Stimulated activated CD4-positive, alpha-beta T cell treated with anti-CD3 and anti-CD28 coated beads, Interleukin-12 subunit alpha, Interleukin-12 subunit beta, amount 100 ng/mL, for 48 hours (primary cell): Measurements from ENCODE around the gene ZNF423.

Experiments
- DNase-seq, 3 donors: peaks; one replicate each; pipeline ENCODE4 v3.0.0-alpha.2; 2020; ENCODE audit warnings: low read depth in 2 of 3, low spot score in 1 of 3

ZNF423 gene

DNA sequence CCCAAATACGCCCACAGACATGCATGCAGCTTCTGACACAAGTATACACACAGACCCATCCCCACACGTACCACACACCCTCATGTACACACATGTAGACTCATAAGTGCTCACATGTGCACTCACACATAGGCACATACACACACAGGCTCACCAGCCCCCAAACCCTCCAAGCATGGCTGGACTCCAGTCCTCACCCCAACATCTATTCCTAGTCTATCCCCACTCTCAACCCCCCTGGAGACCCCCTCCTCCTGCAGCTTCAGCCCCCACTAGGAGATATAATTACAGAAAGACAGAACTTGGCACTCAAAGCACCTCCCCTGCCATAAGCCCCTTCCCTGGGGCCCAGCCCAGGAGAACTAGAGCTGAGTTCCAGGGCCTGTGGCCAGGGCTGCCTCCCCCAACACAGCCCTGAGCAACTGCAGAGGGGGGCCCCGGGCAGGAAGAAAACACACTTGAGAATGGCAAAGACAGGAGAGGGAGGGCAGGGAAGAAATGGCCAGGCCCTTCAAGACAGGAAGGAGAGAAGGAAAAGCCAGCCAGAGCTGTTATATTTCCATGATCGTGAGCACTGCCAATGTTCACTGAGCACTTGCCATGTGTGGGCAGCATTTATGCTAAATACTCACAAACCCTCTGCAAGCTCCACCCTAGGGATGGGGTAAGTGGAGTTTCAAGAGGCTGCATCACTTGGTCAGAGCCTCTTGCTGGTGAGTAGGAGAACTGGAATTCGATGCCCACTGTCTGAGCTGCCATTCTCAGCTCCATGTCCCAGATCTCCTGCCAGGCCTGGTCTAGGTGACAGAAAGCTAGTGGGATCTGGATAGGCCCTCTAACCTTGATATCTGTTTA lies 224.5 kb downstream of the ZNF423 start:
- no peak for DNase-seq

DNA sequence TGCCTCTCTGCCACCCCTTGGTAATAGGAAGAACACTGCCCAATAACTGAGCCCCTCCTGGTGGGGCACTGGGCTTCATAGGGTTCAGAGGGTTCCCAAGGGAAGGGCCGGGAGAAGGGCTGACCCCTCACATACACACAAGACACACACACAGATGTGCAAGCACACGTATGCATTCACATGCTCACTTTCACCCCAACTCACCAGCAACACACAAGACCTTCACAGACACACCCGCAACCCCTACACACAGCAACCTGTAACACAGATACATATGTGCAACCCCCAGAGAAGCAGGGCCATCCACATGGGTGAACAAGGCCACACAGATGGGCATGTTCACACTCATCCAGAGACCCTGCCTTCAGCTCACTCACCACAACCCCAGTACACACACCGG lies 225.1 kb downstream of the ZNF423 start:
- no peak for DNase-seq

DNA sequence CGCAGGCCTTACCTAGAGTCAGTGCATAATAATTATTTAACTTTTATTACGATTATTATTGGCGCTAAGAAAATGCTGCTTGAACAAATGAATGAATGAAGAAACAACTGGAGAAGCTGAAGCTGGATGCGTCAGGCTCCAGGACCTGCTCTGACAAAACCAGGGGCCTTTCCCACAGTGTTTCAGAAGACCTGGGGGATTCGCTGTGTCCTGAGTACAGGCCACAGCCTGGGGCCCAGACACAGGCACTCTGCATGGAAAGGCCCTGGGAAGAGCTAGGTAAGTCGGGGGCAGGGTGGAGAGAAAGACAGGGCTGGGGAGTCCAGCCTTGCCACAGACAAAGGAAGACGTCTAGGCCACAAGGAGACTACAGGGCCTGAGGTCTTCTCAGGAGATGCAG lies 226.1 kb downstream of the ZNF423 start:
- no peak for DNase-seq

DNA sequence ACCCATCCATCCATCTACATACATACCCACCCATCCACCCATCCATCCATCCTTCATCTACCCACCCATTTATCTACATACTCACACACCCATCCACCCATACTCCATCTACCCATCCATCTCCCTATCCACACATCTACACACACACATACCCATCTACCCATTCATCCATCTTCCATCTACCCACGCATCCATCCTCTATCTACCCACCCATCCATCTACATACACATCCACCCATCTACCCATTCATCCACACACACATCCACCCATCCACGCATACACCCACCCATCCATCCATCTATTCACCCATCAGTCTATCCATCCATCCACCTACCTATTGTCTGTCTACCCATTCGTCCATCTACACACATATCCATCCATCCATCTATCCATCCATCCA lies 227.8 kb downstream of the ZNF423 start:
- no peak for DNase-seq

DNA sequence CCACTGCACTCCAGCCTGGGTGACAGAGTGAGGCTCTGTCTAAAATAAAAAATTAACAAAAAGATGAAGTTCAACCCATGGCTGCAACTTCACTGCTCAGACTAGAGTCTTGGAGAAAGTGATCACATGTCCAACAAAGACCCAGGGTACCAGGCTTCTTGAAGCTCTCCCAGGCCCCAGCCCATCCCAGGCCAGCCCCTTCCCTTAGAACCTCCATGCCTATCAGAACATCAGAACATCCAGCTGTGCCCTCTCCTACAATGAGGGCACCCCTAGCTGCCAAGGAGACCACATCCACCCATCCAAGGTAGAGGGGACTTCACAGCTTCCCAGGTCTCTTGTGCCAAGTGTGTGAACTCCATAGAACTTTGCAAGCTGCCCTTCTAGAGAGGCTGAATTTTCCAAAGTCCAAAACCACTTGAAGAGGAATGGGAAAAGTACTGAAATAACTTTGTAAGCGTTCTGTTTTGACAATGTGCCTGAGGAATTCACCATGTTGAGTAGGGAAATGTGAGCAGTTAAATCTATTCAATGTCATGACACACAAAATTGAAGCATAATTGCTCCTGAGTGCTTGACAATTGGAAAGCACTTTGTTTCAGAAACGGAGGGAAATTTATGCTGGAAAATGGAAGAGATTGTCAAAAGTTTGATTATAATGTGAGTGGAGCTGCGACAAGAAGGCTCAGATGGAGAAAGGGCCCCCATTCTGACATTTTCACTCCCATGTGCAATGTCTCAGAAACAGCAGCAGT lies 230.4 kb downstream of the ZNF423 start:
- DNase-seq, result no peak

DNA sequence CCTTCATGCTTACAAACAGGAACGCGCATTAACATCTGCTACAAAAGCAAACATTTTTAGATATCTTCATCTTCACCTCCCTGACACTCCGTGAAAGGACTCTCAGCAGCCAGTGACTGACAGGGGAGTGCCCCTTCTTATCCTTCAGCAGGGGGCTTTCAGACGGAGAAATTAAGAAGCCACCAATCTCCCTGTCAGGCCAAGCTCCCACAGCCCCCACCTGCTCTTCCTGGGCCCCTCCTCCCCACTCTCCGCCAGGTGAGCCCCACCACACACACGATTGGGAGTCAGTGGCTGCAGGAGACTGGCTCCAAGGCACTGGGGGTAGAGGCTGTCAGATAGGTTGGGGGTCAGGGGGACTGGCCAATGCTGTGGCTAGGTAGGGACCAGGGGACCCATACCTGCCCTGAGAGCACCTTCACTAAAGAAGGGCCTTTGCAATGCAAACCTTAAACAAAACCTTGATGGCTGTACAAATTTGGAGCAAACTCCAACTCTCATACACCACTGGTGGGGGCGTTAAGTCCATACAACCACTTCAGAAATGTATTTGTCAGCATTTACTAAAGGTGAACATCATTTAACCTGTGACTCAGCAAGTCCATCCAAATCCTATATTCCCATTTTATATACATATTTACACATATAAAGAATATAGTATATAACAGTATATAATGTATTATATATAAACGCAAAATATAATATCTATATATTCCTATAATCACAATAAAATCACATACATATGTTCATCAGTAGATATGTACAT lies 232.2 kb downstream of the ZNF423 start:
- DNase-seq, result no peak

DNA sequence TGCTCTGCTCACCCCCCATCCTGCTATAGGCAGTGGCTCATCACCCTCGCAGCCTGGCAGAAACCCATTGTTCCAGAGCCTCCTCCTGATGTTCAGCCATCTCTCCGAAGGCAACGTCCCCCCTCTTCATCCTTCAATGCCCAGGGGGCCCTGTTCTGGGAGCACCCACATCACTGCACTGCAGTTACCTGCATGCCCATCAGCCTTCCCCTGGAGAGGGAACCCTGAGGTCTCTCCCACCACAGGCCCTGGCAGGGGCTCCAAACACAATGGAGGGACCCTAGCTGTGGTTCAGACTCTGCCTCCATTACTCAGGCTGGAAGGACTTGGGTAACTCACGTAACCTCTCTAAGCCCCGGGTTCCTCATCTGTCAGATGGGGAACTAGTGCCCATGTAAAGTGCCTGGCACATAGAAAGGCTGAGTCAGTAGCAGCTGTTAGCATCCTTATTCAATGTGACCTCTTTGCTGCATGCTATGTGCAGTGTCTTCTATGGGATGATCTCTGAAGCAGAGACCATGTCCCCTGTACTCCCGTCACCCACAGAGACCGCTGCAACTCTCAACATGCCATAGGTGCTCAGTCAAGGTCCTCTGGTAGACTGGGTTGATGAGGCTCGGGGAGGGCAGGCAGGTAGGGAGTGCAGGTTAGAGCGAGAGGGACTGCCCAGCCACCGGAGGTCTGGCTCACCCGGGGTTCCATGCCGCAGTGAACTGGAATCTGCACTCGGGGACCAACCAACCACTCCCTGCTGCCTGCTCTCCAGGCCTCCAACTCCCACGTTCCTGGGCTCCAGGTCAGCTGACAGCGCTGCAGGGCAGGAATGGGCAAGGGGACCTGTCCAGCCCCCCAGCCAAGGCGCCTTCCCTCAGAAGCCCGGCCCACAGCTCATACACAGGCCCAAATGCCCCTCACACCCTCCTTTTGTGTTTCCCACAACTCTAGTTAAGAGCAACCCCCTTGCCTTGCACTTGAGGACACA lies 233.2 kb downstream of the ZNF423 start:
- no peak for DNase-seq

DNA sequence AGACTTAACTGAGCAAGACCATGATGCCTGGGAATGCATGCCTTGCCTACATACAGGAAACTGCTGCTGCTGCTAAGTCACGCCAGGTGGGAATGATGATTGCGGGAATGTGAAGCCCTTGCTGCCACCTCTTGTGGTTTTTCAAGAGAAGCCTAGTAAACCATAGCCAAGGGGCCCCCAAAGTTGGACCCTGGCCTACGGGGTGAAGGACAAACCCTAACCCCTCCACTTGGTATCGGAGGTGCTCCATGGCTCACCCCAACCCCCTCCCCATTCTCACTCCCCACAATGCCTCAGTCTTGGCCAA lies 233.9 kb downstream of the ZNF423 start:
- no peak for DNase-seq

DNA sequence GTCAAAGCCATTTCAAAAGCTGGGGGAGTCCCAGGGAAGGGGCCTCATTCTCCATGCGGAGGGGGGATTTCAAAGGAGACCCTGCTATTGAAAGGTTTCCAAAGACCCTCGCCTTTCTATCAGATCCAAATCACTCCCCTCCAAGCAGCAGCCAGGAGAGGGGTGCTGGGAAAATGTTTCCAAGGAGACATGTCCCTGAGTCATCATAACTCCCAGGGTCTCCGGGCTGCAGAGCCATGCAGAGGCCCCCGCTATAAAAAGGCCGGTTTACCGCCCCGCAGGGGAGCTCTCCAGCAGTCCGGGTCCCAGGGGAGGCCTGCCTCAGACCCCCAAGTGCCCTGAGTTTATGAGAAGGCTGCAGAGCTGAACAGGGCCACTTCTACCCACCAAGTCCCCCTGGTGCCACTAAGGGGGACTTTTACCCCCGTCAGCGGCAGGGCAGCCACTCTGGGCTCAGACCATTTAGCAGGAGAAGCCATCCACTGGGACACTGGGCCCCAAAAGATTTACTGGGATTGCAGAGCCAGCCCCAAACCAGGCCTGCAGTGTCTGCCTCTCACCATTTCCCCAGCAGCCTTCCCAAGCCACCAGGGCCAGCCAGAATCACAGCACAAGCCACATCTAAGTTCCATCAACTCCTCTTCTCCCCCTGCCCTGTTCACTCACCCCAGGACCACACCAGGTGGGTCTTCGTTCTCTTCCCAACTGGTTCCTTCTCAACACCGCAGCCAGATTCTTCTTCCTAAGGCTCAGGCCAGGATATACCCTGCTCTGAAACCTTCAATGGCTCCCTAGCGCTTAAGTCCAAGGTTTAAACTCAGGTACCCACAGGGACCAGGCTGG lies 234.4 kb downstream of the ZNF423 start:
- no peak for DNase-seq

DNA sequence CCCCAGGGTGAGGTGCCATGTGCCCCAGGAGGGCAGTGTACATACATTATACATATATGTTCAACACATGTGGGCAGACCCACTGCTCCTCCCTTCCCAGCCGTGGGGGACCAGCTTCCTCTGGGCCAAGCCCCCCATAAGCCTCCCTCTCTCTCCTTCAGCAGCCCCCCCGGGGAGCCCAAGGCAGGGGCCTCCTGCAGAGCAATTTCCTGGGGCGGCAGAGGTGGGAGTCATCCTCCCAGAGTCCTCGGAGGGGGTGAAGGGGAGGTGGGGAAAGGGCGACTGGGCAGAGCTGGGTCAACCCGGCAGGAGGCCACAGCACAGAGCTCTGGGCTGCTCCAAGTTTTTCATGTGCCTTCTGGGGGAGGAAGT lies 235.1 kb downstream of the ZNF423 start:
- DNase-seq, result no peak

DNA sequence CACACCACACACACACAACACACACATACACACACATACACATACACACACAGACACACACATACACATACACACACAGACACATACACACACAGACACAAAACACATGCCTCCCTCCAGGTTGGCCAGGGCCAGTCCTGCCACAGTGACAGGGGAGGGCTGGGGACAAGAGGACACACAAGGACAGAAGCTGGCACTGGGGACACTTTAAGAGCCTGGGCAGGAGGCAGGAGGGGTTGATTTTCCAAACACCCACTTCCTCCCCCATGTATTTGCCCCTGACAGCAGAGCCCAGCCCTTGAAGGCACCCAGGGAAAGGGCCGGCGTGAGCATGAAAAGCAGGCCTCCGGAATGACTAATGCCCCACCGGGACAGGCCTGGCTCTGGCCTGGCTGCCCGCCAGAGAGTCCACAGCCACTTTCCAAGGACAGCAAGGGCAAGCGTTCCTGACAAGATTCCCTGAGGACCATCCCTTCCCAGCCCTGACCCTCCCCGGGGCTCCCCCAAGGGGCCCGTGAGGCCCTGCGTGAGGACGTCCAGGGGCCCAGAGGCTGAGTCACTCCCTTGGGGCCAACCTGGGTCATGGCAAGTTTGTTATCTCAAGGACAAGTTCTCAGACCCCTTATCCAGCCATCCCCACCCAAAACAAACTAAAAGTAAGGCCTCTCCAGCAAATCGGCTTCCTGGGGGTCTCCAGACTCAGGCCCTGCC lies 235.6 kb downstream of the ZNF423 start:
- DNase-seq, result no peak

DNA sequence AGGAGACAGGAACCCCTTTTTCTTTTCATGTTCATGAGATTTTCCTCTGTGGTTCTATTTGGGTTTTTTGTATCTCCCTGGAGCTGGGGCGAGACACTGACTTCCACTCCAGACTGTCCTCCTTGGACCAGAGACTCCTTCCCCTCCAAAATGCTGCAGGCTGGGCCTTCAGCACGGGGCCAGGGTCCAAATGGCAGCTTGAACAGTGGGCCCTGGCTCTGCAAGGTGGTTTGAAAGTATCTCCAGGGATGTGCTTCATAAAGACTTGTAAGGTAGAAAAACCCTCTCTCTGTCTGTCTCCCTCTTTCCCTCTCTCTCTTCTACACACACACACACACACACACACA lies 236.1 kb downstream of the ZNF423 start:
- no peak for DNase-seq

DNA sequence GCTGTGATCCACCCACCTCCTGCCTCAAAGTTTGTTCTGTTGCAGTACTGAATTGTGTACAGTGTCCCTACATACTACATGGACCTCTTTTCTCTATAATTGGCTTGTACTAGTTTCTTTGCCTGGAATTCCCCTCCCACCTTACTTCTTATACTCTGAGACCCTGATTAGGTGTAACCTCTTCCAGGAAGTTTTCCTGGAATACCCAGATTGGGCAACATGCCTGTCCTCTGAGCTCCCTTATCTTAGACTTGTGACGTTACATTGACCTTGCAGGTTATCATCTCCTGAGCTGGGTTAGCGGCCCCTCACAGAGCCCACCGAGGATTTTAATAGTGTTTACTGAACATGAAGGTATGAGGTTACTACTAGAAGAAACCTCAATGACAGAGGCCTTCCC lies 237.0 kb downstream of the ZNF423 start:
- no peak for DNase-seq

DNA sequence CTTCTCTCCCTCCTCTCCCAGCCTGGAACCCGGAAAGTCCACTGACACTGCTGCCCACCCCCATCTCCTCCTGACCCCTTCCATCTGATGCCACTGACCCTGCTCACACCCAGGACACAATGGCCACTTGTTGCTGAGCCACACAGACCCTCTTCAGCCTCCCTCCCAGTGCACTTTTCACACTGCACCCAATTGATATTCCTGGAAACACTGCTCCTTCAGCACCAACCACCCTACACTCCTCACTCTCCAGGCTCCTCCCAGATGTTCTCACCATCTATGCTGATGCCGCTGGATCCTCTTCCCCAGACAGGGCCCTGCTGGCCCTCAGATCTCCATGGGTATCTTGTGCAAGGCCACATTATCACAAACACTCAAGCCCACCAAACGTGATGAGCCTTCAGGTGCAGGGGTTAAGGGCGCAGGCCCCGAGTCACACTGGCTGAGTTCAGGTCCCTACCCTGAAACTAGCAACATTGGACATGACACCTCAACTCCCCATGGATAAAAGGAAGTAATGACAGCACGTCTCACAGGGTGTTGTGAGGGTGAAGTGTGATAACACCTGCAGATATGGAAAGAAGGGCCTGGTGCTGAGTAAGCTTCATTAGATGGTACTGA lies 238.1 kb downstream of the ZNF423 start:
- no peak for DNase-seq

DNA sequence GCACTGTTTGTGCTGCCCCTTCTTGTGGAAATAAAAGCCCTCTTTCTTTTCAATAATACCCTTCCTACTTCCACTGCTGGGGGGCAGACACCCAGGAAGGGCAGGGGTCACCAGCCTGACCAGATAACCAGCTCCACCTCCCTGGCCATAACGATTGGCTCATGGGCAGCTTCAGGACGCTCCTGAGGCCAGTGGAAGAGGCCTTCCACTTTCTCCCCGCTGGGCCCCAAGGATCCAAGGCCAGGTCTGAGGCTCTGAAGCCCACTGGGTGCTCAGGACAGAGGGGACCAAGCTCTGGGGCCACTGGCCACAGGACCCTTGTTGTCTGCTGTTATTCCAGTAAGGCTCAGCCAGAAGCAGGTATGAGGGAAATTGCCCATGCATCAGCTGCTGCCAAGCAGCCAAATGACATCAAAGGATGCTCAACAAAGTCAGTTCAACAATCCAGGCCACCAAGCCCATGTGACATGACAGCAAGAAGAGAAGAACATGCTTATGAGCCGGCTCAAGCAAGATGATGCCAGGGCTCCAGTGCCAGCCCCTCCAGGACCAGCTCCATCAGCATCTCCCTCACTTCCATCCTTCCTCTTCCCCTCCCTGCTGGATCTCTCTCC lies 238.8 kb downstream of the ZNF423 start:
- no peak for DNase-seq

DNA sequence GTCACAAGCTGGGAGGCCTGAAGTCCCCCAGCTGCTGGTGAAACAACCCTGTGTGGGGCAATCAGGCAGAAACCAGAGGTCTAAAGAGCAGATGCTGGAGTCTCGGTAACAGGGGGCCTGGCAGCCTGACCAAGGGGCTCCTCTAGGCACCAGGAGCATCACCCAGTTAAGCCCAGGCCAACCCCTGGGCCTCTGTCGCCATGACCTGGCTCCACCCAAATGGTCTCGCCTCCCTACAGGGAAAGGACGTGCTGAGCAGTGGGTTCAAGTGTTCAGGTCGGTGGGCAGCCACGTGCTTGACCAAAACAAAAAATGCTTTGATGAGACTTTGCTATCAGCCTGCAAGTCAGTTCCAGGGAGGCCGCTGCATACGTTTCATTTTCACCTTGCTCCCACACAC lies 240.3 kb downstream of the ZNF423 start:
- no peak for DNase-seq

DNA sequence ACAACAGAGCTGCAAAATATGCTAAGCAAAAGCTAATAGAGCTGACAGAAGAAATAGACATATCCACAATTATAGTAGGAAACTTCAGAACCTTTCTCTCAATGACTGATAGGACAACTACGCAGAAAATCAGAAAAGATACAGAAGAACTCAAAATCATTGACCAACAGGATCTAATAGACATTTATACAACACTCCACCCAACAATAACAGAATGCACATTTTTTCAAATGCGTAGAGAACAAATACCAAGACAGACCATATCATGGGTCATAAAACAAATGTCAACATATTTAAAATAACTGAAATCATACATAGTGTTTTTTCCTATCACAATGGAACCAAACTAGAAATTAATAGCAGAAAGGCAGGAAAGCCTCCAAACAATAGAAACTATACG lies 244.9 kb downstream of the ZNF423 start:
- no peak for DNase-seq

DNA sequence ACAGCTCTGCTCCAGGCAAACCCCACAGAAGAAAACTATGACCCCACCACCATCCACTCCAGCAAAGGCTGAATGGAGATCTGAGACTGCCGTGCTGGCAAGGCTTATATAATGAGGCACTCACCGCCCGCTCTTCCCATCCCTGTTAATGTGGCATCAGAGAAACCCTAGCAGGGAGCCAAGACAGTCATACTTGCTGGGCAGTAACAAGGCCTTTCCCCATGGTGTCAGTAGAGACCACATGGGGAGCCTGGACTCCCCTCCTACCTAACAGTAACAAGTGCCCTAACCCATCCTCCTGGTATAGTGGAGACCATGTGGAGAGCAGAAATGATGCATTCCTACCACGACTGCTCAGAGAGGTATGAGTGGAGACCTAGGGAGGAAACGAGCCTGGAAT lies 247.1 kb downstream of the ZNF423 start:
- DNase-seq, result no peak

DNA sequence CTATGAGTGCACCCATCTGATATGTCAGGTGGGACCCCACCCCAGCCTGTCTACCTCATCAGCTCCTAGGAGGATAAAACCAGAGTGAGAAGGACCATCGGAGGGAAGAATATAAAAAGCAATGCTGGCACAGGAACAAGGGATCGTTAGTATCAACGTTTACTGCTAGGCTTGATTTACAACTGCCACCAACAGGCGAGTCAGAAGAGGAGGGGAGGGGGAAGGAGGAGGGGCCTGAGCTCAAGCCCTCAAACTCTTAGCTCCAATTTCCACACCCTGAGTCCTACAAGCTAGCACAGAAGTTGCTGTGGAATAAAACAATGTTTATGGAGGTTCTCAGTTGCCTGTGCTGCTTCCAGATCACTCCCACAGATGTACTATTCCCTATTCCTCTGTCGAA lies 247.8 kb downstream of the ZNF423 start:
- DNase-seq, result no peak
